ENCODE data around the gene PCMT1. TPM values are rescaled to one million over a fixed set of nuclear protein-coding genes. Genes with fewer than 3 reads are reported as not detected.
"Not testable (repeated sequence)": the region's sequence is repeated elsewhere in the genome, so short reads cannot be mapped to it uniquely, and the experiment has no call there.

The PCMT1 gene
- polyA plus RNA-seq, 3 donors = 84.8 to 315 (median 262) TPM

DNA sequence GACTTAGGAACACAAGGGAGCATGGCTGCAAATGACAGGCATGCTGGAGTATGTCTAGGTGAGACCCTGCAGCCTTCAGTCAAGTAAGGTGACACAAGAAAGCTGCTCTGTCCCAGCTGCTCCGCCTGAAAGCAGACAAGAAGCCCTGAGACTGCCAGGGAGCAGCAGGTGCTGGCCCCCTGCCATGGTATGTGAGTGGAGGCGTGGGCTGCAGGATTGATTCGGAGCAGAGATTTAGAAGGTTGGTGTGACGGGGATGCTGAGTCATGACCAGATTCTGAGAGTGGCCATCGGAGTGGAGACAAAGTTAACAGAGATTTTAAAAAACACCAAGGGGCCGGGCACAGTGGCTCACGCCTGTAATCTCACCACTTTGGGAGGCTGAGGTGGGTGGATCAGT lies 96.8 kb downstream of the PCMT1 start:
- peaks cover 0 to 3% of the 10 kb centered on the region in 2 donors for H3K36me3 Mint-ChIP-seq
- no peaks in the 10 kb centered on the region for H4K20me1 ChIP-seq (ENCODE audit: insufficient read depth, low read length)
- H3K9me3 Mint-ChIP-seq = peaks cover 0 to 2% (median 0%) of the 10 kb centered on the region in 7 donors
- no peak for DNase-seq
- H3K79me2 ChIP-seq (ENCODE audit: insufficient read depth, low read length) = no peaks in the 10 kb centered on the region
- H3K4me1 Mint-ChIP-seq = peaks cover 5% of the 10 kb centered on the region
- H3K27ac ChIP-seq (ENCODE audit: low read depth in 1 of 2, low read length in 2 of 2) = no peak overlapping the region
- H2AFZ ChIP-seq (ENCODE audit: insufficient read depth, low read depth, low read length, poor library complexity, severe bottlenecking) = no peak overlapping the region
- no peak overlapping the region for H3K4me3 ChIP-seq (replicated peaks in 1 of 3; ENCODE audit: low read depth in 2 of 3, low read length in 3 of 3)
- H3K4me3 Mint-ChIP-seq = no peak overlapping the region
- 88% methylated on average over 4 of the region's 7 CpGs for WGBS (ENCODE audit: insufficient coverage)
- H3K4me2 ChIP-seq (replicated peaks; ENCODE audit: extremely low read depth, low read length, poor library complexity, severe bottlenecking) = no peak overlapping the region
- no peaks in the 10 kb centered on the region for H3K36me3 ChIP-seq (replicated peaks in 1 of 2; ENCODE audit: control insufficient read depth in 1 of 2, insufficient read depth in 2 of 2, low read length in 2 of 2)
- no peak overlapping the region for H3K27ac Mint-ChIP-seq
- TF ChIP-seq, protein P1, sequence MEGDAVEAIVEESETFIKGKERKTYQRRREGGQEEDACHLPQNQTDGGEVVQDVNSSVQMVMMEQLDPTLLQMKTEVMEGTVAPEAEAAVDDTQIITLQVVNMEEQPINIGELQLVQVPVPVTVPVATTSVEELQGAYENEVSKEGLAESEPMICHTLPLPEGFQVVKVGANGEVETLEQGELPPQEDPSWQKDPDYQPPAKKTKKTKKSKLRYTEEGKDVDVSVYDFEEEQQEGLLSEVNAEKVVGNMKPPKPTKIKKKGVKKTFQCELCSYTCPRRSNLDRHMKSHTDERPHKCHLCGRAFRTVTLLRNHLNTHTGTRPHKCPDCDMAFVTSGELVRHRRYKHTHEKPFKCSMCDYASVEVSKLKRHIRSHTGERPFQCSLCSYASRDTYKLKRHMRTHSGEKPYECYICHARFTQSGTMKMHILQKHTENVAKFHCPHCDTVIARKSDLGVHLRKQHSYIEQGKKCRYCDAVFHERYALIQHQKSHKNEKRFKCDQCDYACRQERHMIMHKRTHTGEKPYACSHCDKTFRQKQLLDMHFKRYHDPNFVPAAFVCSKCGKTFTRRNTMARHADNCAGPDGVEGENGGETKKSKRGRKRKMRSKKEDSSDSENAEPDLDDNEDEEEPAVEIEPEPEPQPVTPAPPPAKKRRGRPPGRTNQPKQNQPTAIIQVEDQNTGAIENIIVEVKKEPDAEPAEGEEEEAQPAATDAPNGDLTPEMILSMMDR (IDR thresholded peaks at IDR 0.05) = no peak
- no peak overlapping the region for H3K9ac ChIP-seq (ENCODE audit: insufficient read depth, low read length, poor library complexity, severe bottlenecking)
- peaks cover 4 to 10% (median 6%) of the 10 kb centered on the region in 3 donors for H3K27me3 Mint-ChIP-seq (ENCODE audit: low read depth in 3 of 3)
- no peaks in the 10 kb centered on the region for H3K27me3 ChIP-seq (ENCODE audit: control insufficient read depth in 2 of 2, insufficient read depth in 2 of 2, low read length in 2 of 2)
- no peaks in the 10 kb centered on the region for H3K9me3 ChIP-seq (replicated peaks in 1 of 2; ENCODE audit: control insufficient read depth in 1 of 2, insufficient read depth in 1 of 2, low read length in 2 of 2)
- intact Hi-C loops (cut with micrococcal nuclease) = no loop called here
- no peaks in the 10 kb centered on the region for H3K4me1 ChIP-seq (ENCODE audit: control insufficient read depth in 1 of 2, insufficient read depth in 2 of 2, low read length in 2 of 2)

DNA sequence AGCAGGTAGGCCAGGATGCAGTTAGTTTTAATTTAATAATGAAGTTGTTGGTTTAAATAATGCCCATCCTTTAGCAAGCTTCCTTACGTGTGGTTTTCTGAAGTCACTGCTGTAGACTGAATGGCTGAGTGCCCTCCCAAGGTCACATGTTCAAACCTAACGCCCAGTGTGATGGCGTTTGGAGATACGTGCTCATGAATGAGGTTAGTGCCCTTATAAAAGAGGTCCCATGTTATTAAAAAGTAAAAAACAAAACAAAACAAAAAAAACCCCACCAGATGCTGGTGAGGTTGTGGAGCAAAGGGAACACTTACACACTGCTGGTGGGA lies 98.4 kb downstream of the PCMT1 start:
- Mint-ChIP-seq H3K36me3 (no peaks in the 10 kb centered on the region), H3K27ac (peak overlapping the region in 1 of 7 donors; percentile 70), H3K4me1 (peaks cover 17% of the 10 kb centered on the region), H3K27me3 (ENCODE audit: low read depth in 3 of 3) (peaks cover 4 to 12% (median 4%) of the 10 kb centered on the region in 3 donors), H3K9me3 (peaks cover 0 to 2% (median 0%) of the 10 kb centered on the region in 7 donors), H3K4me3 (no peak overlapping the region)
- Histone ChIP-seq H3K9me3 (replicated peaks in 1 of 2; ENCODE audit: control insufficient read depth in 1 of 2, insufficient read depth in 1 of 2, low read length in 2 of 2) (no peaks in the 10 kb centered on the region), H3K27me3 (ENCODE audit: control insufficient read depth in 2 of 2, insufficient read depth in 2 of 2, low read length in 2 of 2) (no peaks in the 10 kb centered on the region), H3K4me1 (ENCODE audit: control insufficient read depth in 1 of 2, insufficient read depth in 2 of 2, low read length in 2 of 2) (peaks cover 7 to 12% of the 10 kb centered on the region in 2 donors), H3K4me3 (replicated peaks in 1 of 3; ENCODE audit: low read depth in 2 of 3, low read length in 3 of 3) (no peak overlapping the region), H3K79me2 (ENCODE audit: insufficient read depth, low read length) (no peaks in the 10 kb centered on the region), H3K9ac (ENCODE audit: insufficient read depth, low read length, poor library complexity, severe bottlenecking) (no peak overlapping the region), H3K4me2 (replicated peaks; ENCODE audit: extremely low read depth, low read length, poor library complexity, severe bottlenecking) (no peak overlapping the region), H4K20me1 (ENCODE audit: insufficient read depth, low read length) (no peaks in the 10 kb centered on the region), H2AFZ (ENCODE audit: insufficient read depth, low read depth, low read length, poor library complexity, severe bottlenecking) (no peak overlapping the region), H3K36me3 (replicated peaks in 1 of 2; ENCODE audit: control insufficient read depth in 1 of 2, insufficient read depth in 2 of 2, low read length in 2 of 2) (no peaks in the 10 kb centered on the region), H3K27ac (ENCODE audit: low read depth in 1 of 2, low read length in 2 of 2) (no peak overlapping the region)
- TF ChIP-seq, protein P1 (IDR thresholded peaks at IDR 0.05) = no peak
- no peak for DNase-seq
- intact Hi-C loops (cut with micrococcal nuclease) = no loop called here
- WGBS (ENCODE audit: insufficient coverage) = no CpG with 5 or more reads among the region's 4 CpGs

DNA sequence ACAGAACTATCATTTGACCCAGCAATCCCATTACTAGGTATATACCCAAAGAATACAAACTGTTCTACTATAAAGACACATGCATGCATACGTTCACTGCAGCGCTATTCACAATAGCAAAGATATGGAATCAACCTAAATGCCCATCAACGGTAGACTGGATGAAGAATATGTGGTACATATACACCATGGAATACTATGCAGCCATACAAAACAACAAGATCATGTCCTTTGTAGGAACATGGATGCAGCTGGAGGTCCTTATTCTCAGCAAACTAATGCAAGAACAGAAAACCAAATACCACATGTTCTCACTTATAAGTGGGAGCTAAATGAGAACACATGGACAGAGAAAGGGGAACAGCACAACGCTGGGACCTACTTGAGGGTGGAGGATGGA lies 98.8 kb downstream of the PCMT1 start:
- peaks cover 4 to 11% (median 4%) of the 10 kb centered on the region in 3 donors for H3K27me3 Mint-ChIP-seq (ENCODE audit: low read depth in 3 of 3)
- peaks cover 7 to 12% of the 10 kb centered on the region in 2 donors for H3K4me1 ChIP-seq (ENCODE audit: control insufficient read depth in 1 of 2, insufficient read depth in 2 of 2, low read length in 2 of 2)
- not testable (repeated sequence) for H3K4me3 Mint-ChIP-seq

More for the DNA sequence above, 98.8 kb downstream of the PCMT1 start:
- H3K36me3 Mint-ChIP-seq; H2AFZ ChIP-seq (ENCODE audit: insufficient read depth, low read depth, low read length, poor library complexity, severe bottlenecking); H4K20me1 ChIP-seq (ENCODE audit: insufficient read depth, low read length); H3K27ac ChIP-seq (ENCODE audit: low read depth in 1 of 2, low read length in 2 of 2); H3K27ac Mint-ChIP-seq; H3K36me3 ChIP-seq (replicated peaks in 1 of 2; ENCODE audit: control insufficient read depth in 1 of 2, insufficient read depth in 2 of 2, low read length in 2 of 2); H3K9ac ChIP-seq (ENCODE audit: insufficient read depth, low read length, poor library complexity, severe bottlenecking); H3K27me3 ChIP-seq (ENCODE audit: control insufficient read depth in 2 of 2, insufficient read depth in 2 of 2, low read length in 2 of 2); H3K79me2 ChIP-seq (ENCODE audit: insufficient read depth, low read length); intact Hi-C loops (cut with micrococcal nuclease); DNase-seq; H3K9me3 ChIP-seq (replicated peaks in 1 of 2; ENCODE audit: control insufficient read depth in 1 of 2, insufficient read depth in 1 of 2, low read length in 2 of 2); H3K9me3 Mint-ChIP-seq; H3K4me2 ChIP-seq (replicated peaks; ENCODE audit: extremely low read depth, low read length, poor library complexity, severe bottlenecking); H3K4me3 ChIP-seq (replicated peaks in 1 of 3; ENCODE audit: low read depth in 2 of 3, low read length in 3 of 3): not testable (repeated sequence)
- no CpG with 5 or more reads among the region's 4 CpGs for WGBS (ENCODE audit: insufficient coverage)
- H3K4me1 Mint-ChIP-seq = peaks cover 17% of the 10 kb centered on the region
